H9 (cell line): ENCODE results near the gene KLF13. TPM values are rescaled to one million over a fixed set of nuclear protein-coding genes. Genes with fewer than 3 reads are reported as not detected.

Experiments
- DNase-seq: peaks from one replicate; pipeline ENCODE4 v3.0.0-alpha.2; 2017
- H2AFZ ChIP-seq: one replicate; pipeline ENCODE4 v1.6.1; 2013; ENCODE audit warnings: mild to moderate bottlenecking, low read length, control low read depth, moderate library complexity
- H2AK5ac ChIP-seq: 2 replicates; pipeline ENCODE4 v1.6.1; 2013; ENCODE audit warnings: low read length, control low read depth, mixed read lengths; ENCODE audit not compliant: insufficient read length
- H2BK120ac ChIP-seq: one replicate; pipeline ENCODE4 v1.6.1; 2013; ENCODE audit warnings: low read depth, mild to moderate bottlenecking, low read length, control low read depth, inconsistent platforms; ENCODE audit not compliant: poor library complexity, severe bottlenecking
- H2BK12ac ChIP-seq: 2 replicates; pipeline ENCODE4 v1.6.1; 2013; ENCODE audit warnings: low read length, control low read depth, mixed read lengths, low read depth; ENCODE audit not compliant: insufficient read length
- H2BK15ac ChIP-seq: 2 replicates; pipeline ENCODE4 v1.6.1; 2013; ENCODE audit warnings: low read depth, low read length, control low read depth
- H2BK20ac ChIP-seq: one replicate; pipeline ENCODE4 v1.6.1; 2013; ENCODE audit warnings: low read depth, mild to moderate bottlenecking, low read length, control low read depth, inconsistent platforms; ENCODE audit not compliant: poor library complexity, severe bottlenecking
- H2BK5ac ChIP-seq: 2 replicates; pipeline ENCODE4 v1.6.1; 2013; ENCODE audit warnings: low read length, control low read depth, mixed read lengths; ENCODE audit not compliant: insufficient read length
- H3K14ac ChIP-seq: 2 replicates; pipeline ENCODE4 v1.6.1; 2013; ENCODE audit warnings: low read length, control low read depth; ENCODE audit not compliant: insufficient read depth
- H3K18ac ChIP-seq: 2 replicates; pipeline ENCODE4 v1.6.1; 2013; ENCODE audit warnings: low read depth, mild to moderate bottlenecking, mixed read lengths, low read length, control low read depth; ENCODE audit not compliant: insufficient read length
- H3K23ac ChIP-seq: 2 replicates; pipeline ENCODE4 v1.6.1; 2013; ENCODE audit warnings: low read length, control low read depth, mixed read lengths, low read depth; ENCODE audit not compliant: insufficient read length
- H3K23me2 ChIP-seq: 2 replicates; pipeline ENCODE4 v1.6.1; 2013; ENCODE audit warnings: low read depth, mild to moderate bottlenecking, mixed read lengths, low read length, control low read depth; ENCODE audit not compliant: insufficient read length, poor library complexity, severe bottlenecking
- H3K27ac ChIP-seq: 2 replicates; pipeline ENCODE4 v1.5.1; 2013; ENCODE audit warnings: low read length, control low read depth, mixed read lengths, low read depth; ENCODE audit not compliant: insufficient read length
- H3K27me3 ChIP-seq: 2 replicates; pipeline ENCODE4 v1.6.1; 2013; ENCODE audit warnings: low read length, control low read depth, inconsistent platforms; ENCODE audit not compliant: insufficient read depth
- H3K4ac ChIP-seq: 2 replicates; pipeline ENCODE4 v1.6.1; 2013; ENCODE audit warnings: low read depth, mild to moderate bottlenecking, control low read depth, inconsistent platforms, low read length, moderate library complexity
- H3K4me1 ChIP-seq: 2 replicates; pipeline ENCODE4 v1.6.1; 2013; ENCODE audit warnings: low read length, control low read depth, inconsistent platforms; ENCODE audit not compliant: insufficient read depth
- H3K4me2 ChIP-seq: 2 replicates; pipeline ENCODE4 v1.6.1; 2013; ENCODE audit warnings: low read length, control low read depth, mixed read lengths; ENCODE audit not compliant: insufficient read length, insufficient read depth
- H3K56ac ChIP-seq: 2 replicates; pipeline ENCODE4 v1.6.1; 2013; ENCODE audit warnings: low read depth, mild to moderate bottlenecking, mixed read lengths, low read length, control low read depth; ENCODE audit not compliant: insufficient read length
- H3K79me1 ChIP-seq: 2 replicates; pipeline ENCODE4 v1.6.1; 2013; ENCODE audit warnings: low read depth, mild to moderate bottlenecking, moderate library complexity, low read length, control low read depth, inconsistent platforms; ENCODE audit not compliant: insufficient read depth, poor library complexity, severe bottlenecking
- H3K79me2 ChIP-seq: 2 replicates; pipeline ENCODE4 v1.6.1; 2013; ENCODE audit warnings: low read length, control low read depth, inconsistent platforms; ENCODE audit not compliant: insufficient read depth
- H3K9ac ChIP-seq: 2 replicates; pipeline ENCODE4 v1.6.1; 2013; ENCODE audit warnings: low read length, control low read depth, mixed read lengths; ENCODE audit not compliant: insufficient read length; ENCODE audit errors: extremely low read depth
- H3K9me3 ChIP-seq: one replicate; pipeline ENCODE4 v1.6.1; 2013; ENCODE audit warnings: low read depth, low read length, inconsistent platforms; ENCODE audit not compliant: control insufficient read depth
- H3T11ph ChIP-seq: one replicate; pipeline ENCODE4 v1.6.1; 2013; ENCODE audit warnings: mild to moderate bottlenecking, low read length, control low read depth, inconsistent platforms
- H4K20me1 ChIP-seq: one replicate; pipeline ENCODE4 v1.6.1; 2013; ENCODE audit not compliant: control insufficient read depth, insufficient read length, insufficient read depth
- H4K5ac ChIP-seq: 2 replicates; pipeline ENCODE4 v1.6.1; 2013; ENCODE audit warnings: low read depth, mild to moderate bottlenecking, mixed read lengths, low read length, control low read depth; ENCODE audit not compliant: insufficient read length
- H4K8ac ChIP-seq: replicated peaks from 2 replicates; pipeline ENCODE4 v1.6.1; 2013; ENCODE audit warnings: low read length, control low read depth, mixed read lengths, low read depth; ENCODE audit not compliant: insufficient read length
- H4K91ac ChIP-seq: 2 replicates; pipeline ENCODE4 v1.6.1; 2013; ENCODE audit warnings: low read depth, mild to moderate bottlenecking, moderate library complexity, mixed read lengths, low read length, control low read depth; ENCODE audit not compliant: insufficient read length
- H3K27ac Mint-ChIP-seq, 3 experiments: 2 replicates in 2 of 3; 3 replicates in 1 of 3; pipeline ENCODE4 v1.8.0; 2020 to 2021; ENCODE audit warnings: mixed read lengths in 3 of 3, mild to moderate bottlenecking in 1 of 3, moderate library complexity in 1 of 3
- H3K27me3 Mint-ChIP-seq: 2 replicates; pipeline ENCODE4 v1.8.0; 2021; ENCODE audit warnings: low read depth, mild to moderate bottlenecking, moderate library complexity, mixed read lengths
- H3K36me3 Mint-ChIP-seq, 3 experiments: 2 replicates in 2 of 3; 3 replicates in 1 of 3; pipeline ENCODE4 v1.8.0; 2020 to 2021; ENCODE audit warnings: low read depth in 3 of 3, mixed read lengths in 3 of 3; ENCODE audit not compliant: insufficient read depth in 1 of 3
- H3K4me1 Mint-ChIP-seq, 2 experiments: 2 replicates each; pipeline ENCODE4 v1.8.0; 2020; ENCODE audit warnings: mixed read lengths in 2 of 2
- H3K4me3 Mint-ChIP-seq, 2 experiments: 2 replicates in 1 of 2; 3 replicates in 1 of 2; pipeline ENCODE4 v1.8.0; 2020 to 2021; ENCODE audit warnings: mild to moderate bottlenecking in 2 of 2, mixed read lengths in 2 of 2, moderate library complexity in 1 of 2
- H3K9me3 Mint-ChIP-seq, 2 experiments: 2 replicates in 1 of 2; 3 replicates in 1 of 2; pipeline ENCODE4 v1.8.0; 2020; ENCODE audit warnings: mild to moderate bottlenecking in 2 of 2, mixed read lengths in 2 of 2, moderate library complexity in 1 of 2
- WGBS: extraction: QIAGEN DNeasy Blood & Tissue Kit; methylation state at CpG from one replicate; pipeline ENCODE4 v1.1.7; 2013; ENCODE audit warnings: missing lambda C conversion rate, low lambda C conversion rate, mixed read lengths; ENCODE audit not compliant: insufficient read length; ENCODE audit errors: extremely low coverage; 5-methylcytosine and 5-hydroxymethylcytosine counted together
- total RNA-seq: library from RNA; stranded (reverse); gene quantifications from 2 replicates; pipeline ENCODE4 v1.2.1, GENCODE V29; 2021
- TF ChIP-seq, protein P1 (sequence below): fragments of 200-600 bp; sonication (generic); conservative IDR thresholded peaks from 3 replicates; pipeline ENCODE4 v1.8.0; 2021; ENCODE audit warnings: antibody characterized with exemption, mild to moderate bottlenecking

The KLF13 gene
- total RNA-seq, 1 experiment from 2014 or later: 33.4 TPM

DNA sequence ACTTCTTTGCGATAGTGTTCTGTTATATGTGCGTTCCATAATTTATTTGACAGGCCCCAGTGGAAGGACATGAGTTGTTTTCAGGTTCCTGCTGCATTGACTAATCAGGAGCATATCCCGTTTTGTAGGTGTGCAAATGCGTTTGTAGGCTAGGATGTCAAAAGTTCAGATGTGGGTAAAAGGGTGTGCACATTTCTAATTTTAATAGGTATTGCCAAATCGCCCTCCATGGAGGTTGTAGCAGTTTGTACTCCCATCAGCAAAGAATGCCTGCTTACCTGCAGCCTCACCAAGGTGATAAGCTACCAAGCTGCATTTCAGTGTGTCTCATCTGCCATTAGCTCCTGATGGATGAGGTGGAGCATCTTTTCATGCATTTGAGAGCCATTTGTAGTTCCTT is 36.3 kb downstream of the KLF13 start:
- Mint-ChIP-seq H3K9me3 (no peaks in the 10 kb centered on the region), H3K4me1 (peaks cover 72 to 86% of the 10 kb centered on the region in 2 experiments), H3K36me3 (peaks cover 0 to 7% (median 0%) of the 10 kb centered on the region in 3 experiments; a peak in 2 of 7 replicates), H3K27me3 (no peaks in the 10 kb centered on the region; the same call in none of the 2 replicates), H3K27ac (no peak overlapping the region), H3K4me3 (no peak overlapping the region)
- Histone ChIP-seq H4K5ac (no peak overlapping the region), H4K91ac (no peak overlapping the region), H3K27me3 (no peaks in the 10 kb centered on the region; the same call in 1 of the 2 replicates), H3K14ac (no peak overlapping the region), H3K4ac (no peak overlapping the region), H3K4me2 (no peak overlapping the region), H3K9ac (no peak overlapping the region), H2AK5ac (no peak overlapping the region), H3K79me1 (no peaks in the 10 kb centered on the region), H2BK20ac (no peak overlapping the region), H3K23ac (no peak overlapping the region), H3K9me3 (no peaks in the 10 kb centered on the region), H3K27ac (no peak overlapping the region), H2BK15ac (no peak overlapping the region), H3K23me2 (peaks cover 2% of the 10 kb centered on the region), H2BK120ac (no peak overlapping the region), H3K4me1 (peaks cover 29% of the 10 kb centered on the region), H3K56ac (no peak overlapping the region), H2BK5ac (no peak overlapping the region), H4K20me1 (no peaks in the 10 kb centered on the region), H3K18ac (no peak overlapping the region), H2BK12ac (no peak overlapping the region), H4K8ac (no peak overlapping the region), H2AFZ (no peak overlapping the region), H3T11ph (no peak overlapping the region), H3K79me2 (peaks cover 4% of the 10 kb centered on the region; the same call in 1 of the 2 replicates)
- no CpG with 5 or more reads among the region's 5 CpGs for WGBS
- no peak for DNase-seq
- TF ChIP-seq, protein P1, sequence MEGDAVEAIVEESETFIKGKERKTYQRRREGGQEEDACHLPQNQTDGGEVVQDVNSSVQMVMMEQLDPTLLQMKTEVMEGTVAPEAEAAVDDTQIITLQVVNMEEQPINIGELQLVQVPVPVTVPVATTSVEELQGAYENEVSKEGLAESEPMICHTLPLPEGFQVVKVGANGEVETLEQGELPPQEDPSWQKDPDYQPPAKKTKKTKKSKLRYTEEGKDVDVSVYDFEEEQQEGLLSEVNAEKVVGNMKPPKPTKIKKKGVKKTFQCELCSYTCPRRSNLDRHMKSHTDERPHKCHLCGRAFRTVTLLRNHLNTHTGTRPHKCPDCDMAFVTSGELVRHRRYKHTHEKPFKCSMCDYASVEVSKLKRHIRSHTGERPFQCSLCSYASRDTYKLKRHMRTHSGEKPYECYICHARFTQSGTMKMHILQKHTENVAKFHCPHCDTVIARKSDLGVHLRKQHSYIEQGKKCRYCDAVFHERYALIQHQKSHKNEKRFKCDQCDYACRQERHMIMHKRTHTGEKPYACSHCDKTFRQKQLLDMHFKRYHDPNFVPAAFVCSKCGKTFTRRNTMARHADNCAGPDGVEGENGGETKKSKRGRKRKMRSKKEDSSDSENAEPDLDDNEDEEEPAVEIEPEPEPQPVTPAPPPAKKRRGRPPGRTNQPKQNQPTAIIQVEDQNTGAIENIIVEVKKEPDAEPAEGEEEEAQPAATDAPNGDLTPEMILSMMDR: no peak
